GM18526 (cell line): Measurements from ENCODE around the gene KRTAP5-5.
"Not testable (repeated sequence)": the region's sequence is repeated elsewhere in the genome, so short reads cannot be mapped to it uniquely, and the experiment has no call there.

Source experiments
- POLR2A ChIP-seq: IDR thresholded peaks from 3 replicates; pipeline ENCODE4 v1.6.1; 2011; ENCODE audit not compliant: insufficient read length; ENCODE audit errors: extremely low read depth

Gene KRTAP5-5

GRCh38 chr11:1629326-1630185 lies at the start of gene KRTAP5-5:
TSS of gene KRTAP5-5 (plus strand) at chr11:1629775. CDS start at chr11:1629841, 66 bp downstream.
- no peak for TF ChIP-seq POLR2A

DNA sequence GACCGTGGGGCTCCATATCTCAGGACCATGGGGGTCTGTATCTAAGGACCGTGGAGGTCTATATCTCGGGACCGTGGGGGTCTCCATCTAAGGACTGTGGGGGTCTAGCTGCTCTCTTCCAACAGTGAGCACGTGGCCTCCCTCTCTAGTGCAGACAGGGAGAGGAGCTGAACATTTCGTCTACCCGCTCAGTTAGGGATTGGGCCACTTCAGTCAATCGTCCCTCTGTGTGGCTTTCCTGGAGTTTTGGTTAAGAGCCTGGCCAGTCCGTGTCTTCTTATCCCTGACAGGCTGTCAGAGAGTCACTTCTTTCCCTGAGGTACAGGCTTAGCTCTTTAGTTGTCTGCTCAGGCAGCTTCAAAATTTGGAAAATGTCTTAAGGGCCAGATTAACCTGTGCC lies 47.6 kb upstream of the KRTAP5-5 start:
- no peak for TF ChIP-seq POLR2A

GRCh38 chr11:1584661-1585370 lies 44.8 kb upstream of the KRTAP5-5 start, which contains the start of gene KRTAP5-1:
TSS of gene KRTAP5-1 (minus strand) at chr11:1585283. CDS start at chr11:1585249, 34 bp downstream.
- not testable (repeated sequence) for TF ChIP-seq POLR2A

DNA sequence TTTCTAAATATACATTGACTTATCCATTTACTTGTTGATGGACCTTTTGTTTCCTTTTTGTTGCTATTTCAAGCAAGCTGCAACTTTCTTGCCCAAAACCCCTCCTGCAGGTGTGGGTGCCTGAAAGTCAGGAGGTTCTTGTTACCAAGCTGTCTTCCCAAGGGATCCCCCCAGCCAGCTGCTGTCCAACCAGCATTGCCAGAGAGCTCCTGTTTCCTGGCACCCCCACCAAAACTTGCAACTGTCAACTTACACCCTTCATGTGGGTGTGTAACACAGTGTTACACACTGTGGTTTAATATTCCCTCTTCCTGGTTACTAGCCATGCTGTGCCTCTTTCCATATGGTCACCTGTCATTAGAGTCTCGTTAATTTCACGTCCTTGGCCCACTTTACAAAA lies 42.9 kb upstream of the KRTAP5-5 start:
- no peak for TF ChIP-seq POLR2A

GRCh38 chr11:1589996-1590395 lies 39.6 kb upstream of the KRTAP5-5 start:
- no peak for TF ChIP-seq POLR2A

DNA sequence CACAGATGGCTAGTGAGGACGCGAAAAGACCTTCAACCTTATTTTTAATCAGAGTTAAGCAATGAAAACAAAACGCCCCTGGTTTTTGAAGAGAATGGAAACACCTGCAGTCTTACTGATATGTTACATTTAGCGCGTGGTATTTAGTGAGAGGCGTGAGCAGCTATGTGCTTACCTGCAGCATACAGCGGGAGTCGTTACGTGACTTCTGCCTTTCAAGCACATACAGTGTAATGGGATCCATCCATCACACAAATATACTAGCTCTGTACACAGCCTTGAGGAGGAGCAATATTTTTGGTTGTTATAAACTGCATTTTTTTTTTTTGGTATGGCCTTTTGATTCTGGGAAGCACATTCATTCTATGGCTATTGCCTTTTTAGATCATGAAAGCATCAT lies 36.9 kb upstream of the KRTAP5-5 start:
- no peak for TF ChIP-seq POLR2A

GRCh38 chr11:1597331-1597993 lies 32.1 kb upstream of the KRTAP5-5 start:
- TF ChIP-seq POLR2A = no peak

- TF ChIP-seq POLR2A = no peak
Measured at GRCh38 chr11:1597994-1598380, 31.6 kb upstream of the KRTAP5-5 start, which contains the start of gene KRTAP5-2. TSS of gene KRTAP5-2 (minus strand) at chr11:1598294. CDS start at chr11:1598250, 44 bp downstream.

DNA sequence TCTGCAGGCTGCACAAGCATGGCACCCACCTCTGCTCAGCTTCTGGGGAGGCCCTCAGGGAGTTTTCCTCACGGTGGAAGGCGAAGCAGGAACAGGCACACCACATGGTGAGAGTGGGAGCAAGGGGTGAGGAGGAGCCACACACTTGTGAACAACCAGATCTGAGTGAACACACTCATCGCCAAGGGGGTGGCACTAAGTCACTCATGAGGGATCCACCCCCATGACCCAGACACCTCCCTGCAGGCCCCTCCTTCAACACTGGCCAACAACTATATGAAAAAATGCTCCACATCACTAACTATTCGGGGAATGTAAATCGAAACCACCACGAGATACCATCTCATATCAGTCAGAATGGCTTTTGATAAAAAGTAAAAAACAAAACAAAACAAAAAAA lies 30.8 kb upstream of the KRTAP5-5 start:
- TF ChIP-seq POLR2A = no peak

GRCh38 chr11:1600626-1601025 lies 28.9 kb upstream of the KRTAP5-5 start:
- TF ChIP-seq POLR2A = no peak

- TF ChIP-seq POLR2A = no peak
Measured at GRCh38 chr11:1603629-1604028, 25.9 kb upstream of the KRTAP5-5 start.

GRCh38 chr11:1604181-1604580 lies 25.4 kb upstream of the KRTAP5-5 start:
- TF ChIP-seq POLR2A = no peak

GRCh38 chr11:1604711-1605110 lies 24.9 kb upstream of the KRTAP5-5 start:
- TF ChIP-seq POLR2A = no peak

DNA sequence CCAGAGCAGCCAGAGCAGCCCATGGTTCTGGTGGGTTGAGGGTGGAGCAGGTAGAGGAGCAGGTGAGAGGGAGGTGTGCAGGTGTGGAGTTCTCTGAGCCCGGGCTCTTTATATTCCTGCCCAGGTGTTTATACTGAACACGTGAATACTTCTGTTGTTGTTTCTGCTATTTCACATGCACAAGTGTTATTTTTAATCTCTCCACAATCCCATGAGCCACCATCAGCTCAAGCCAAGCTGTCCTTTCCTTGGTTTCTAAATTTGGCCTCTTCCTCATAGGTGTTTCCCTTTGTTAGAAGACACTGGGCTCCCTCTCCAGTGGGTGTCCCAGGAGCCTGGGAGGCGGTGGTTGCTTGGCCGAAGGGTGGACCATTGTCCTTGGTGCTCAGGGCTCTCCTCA lies 21.2 kb upstream of the KRTAP5-5 start, which contains the start of gene KRTAP5-3:
Gene KRTAP5-3, minus strand, starts transcription at position 101 of the 400 bp plus-strand sequence. Its CDS starts 78 bp downstream, at position 23.
- TF ChIP-seq POLR2A = no peak

- TF ChIP-seq POLR2A = no peak
Measured at GRCh38 chr11:1618231-1618630, 11.3 kb upstream of the KRTAP5-5 start.
